Measurements from ENCODE around the gene TCERG1.
"Not testable (repeated sequence)": the region's sequence is repeated elsewhere in the genome, so short reads cannot be mapped to it uniquely, and the experiment has no call there.

Gene TCERG1

DNA sequence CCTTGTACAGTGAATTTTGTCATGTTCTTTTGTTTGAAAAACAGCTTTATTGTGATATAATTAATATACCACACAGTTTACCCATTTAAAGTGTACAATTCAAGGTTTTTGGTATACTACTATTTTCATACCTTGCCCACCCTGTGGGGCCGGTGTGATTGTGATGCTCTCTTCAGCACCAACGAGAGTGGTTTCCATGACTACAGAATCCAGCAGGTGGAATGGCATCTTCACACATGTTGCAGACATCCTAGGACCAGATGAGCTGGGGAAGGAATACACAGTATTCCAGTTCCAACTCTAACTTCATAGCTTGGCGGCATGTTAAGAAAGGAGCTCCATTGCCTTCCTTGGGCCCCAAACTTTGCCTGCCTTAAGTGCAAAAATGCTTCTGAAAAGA is 76.6 kb downstream of the TCERG1 start:
- DNase-seq = no peak

DNA sequence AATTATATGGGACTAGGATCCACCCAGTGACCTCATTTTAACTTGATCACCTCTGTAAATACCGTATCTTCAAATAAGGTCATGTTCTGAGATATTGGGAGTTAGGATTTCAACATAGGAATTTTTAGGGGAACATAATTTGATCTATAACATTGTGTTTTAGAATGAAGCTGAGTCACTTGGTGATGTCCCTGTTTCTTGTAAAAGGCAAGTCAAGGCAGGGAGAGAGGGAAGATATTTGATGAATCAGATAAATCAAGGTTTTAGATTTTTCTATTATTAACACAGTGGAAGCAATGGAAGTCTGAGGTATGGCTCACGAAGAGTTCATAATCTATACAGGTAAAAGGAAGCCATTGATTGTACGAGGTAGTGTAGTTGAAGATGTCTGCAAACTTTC is 80.7 kb downstream of the TCERG1 start:
- DNase-seq = no peak

DNA sequence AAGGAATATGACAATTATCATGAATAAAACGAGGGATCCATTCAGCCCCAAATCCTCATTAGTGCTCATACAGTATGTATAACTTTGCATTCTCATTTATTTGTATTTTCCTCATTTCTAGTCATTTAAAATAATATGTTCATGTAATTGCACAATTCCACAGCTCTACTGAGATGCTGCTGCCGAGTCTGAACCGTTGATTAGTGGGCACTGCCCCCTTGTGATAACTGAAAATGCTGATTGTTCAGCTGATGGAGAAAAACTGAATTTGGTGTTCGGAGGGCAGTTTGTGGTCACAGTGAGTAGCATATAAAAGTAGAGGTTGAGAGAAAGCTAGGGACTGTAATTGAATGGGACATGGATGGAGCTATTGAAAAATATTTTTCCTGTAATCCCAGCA is 81.1 kb downstream of the TCERG1 start:
- no peak for DNase-seq

DNA sequence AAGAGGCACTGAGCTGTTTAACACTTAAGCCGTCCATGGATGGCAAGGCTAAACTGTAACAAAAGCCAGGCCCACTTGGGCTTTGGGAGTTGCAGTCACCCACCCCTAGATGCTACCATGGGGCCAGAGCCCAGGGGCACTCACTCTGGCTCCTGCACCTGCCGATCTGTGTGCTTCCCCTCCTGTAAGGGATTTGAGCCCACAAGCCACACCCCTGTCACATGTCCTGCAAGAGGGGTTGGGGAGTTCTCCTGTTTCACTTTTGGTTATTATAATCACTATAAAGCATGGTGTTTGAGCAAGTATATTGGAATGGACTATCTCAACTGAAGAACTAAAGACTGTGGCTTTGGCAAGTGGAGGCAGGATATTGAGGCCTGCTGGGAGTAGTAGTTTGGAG is 82.9 kb downstream of the TCERG1 start:
- DNase-seq = no peak

DNA sequence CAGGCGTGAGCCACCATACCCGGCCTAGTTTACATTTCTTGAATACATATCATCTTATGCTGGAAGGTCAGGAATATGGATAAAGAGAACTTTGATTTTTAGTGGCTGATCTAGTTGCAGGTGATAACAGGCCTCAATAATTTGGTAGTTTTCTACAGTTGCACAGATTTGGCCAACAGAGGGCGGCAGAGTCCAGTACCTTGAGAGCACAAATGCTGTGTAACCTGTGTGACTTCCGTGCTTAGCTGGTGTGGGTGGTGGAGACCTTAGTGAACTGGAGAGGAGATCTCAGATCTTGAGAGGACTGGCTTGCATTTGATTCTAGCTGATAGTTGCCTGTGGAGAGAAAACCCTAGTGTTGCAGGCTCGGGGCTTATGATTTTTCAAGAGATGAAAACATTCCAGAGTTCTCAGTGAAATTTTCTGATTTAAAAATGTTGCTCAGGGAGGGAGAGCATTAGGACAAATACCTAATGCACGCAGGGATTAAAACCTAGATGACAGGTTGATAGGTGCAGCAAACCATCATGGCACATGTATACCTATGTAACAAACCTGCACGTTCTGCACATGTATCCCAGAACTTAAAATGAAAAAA is 86.2 kb downstream of the TCERG1 start:
- peak; percentile 59 for DNase-seq

DNA sequence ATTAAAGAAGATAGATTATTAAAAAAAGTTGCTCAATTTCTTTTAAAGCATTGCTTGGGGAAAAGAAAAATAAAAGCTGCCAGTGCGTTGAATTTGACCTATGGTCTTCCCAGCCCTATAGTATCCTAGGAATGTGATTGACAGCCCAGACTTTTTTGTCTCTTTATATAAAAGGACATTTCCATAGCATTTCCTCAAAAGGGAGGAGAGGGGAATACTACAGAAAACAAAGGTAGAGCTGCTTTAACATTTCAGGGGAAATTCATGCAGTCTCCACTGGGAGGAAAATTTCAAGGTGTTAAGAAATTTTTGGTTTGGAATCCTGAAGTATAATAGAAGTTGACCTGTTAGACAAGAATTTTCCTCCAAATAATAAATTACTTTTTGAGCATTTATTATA is 86.7 kb downstream of the TCERG1 start:
- no peak for DNase-seq

DNA sequence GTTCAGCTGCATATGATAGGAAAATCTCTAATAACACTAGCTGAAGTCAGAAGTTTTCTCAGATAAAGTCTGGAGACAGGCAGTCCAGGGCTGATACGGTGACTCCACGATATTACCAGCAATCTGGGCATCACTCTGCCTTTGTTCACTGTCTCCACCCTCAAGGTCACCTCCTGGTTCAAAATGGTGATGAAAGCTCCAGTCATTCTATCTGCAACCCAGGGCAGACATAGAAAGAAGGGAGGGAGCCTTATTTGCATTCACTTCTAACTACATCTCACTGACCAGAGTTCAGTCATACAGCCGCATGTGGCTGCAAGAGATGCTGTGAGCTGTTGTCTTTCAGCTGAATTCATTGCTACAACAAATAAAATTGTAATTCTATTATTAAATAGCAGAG is 91.3 kb downstream of the TCERG1 start:
- DNase-seq = no peak

DNA sequence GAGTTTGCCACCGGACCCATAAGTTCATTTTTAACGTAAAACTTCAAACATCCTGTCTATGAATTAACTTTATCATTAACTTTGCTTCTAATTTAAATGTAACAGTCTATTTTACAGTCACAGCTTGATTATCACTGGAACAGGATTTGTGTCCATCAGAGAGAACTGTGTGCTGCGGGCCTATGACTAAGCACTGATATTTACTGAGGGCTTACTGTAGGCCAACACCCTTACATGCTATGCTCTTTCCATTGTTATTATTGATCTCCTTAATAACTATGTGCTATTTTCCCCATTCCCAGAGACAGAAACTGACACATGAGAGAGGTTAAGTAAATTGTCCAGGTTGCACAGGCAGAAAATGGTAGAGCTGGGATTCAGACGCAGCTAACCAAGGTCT is 92.8 kb downstream of the TCERG1 start:
- no peak for DNase-seq

DNA sequence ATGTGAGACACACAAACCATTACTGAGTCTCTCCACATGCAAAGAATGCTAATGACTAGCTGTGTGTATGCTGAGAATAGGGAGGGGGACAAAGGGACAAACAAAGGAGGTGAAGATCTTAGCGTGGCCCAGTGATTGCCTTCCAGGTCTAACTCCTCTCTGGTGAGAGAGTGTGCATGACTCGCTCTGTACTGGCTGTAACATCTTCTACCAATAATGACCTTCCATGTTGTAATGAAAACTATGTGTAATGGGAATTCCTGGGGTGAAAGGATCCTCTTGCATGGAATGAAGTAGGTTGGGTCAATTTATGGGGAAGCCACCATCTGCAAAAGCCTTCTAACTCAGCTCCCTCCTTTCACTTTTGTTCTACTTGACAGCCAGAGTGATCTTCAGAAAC is 93.3 kb downstream of the TCERG1 start:
- DNase-seq = no peak

DNA sequence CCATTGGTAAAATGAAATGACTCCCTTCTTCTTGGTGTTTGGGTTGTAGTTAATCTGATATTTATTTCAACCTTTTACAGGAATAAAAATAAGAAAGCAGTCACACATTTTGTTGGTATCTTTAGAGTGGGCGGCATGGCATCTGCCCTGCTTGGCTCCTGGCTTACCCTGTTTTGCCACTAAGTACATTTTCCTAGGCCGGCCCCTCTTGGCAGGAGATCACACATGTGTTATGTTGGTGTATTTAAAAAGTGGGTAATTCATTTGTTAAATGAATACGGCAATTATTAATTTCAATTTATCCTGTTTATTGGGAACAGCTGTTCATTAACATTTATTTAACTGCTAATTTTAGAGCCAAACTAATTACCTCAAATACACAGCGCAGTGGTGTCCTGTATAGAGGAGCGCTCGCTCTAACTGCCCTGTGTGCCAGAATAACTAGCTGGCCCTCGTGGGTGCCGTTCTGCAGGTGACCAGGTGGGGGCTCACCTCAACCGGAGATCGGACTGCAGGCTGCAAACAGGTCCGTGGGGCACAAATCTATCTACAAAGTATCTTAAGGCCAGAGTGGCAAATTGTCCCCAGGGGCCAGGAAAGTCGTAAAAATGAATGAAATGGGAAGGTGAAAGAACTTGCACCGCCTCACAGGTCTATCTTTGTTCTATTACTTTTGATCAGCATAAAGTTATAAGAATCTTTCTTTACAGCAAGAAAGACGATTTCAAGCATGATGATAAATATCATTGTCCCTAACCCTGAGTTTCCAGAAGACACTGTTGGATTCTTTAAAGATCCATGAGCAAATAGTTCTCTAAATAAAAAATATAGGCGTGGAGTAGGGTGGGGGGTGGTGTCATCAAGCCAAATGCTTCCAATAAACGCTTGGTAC is 95.1 kb downstream of the TCERG1 start:
- DNase-seq = peak; percentile 42

DNA sequence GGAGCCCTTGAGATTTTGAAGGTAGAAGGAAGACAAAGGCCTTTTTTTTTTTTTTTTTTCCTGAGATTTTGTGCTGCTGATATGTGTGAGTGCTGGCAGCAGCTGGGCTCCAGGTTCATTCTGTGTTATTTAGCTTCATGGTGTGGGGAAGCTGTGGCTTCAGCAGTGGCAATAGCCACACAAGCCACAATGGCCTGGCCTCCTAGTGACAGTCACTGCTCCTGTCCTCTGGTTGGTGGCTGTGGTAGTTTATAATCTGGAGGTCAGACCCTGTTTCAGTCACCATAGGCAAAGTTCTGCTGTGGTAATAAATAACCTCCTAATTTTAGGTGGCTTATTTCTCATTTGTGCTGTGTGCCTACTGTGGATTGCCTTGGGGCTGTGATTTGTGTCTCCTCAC is 97.1 kb downstream of the TCERG1 start:
- no peak for DNase-seq

DNA sequence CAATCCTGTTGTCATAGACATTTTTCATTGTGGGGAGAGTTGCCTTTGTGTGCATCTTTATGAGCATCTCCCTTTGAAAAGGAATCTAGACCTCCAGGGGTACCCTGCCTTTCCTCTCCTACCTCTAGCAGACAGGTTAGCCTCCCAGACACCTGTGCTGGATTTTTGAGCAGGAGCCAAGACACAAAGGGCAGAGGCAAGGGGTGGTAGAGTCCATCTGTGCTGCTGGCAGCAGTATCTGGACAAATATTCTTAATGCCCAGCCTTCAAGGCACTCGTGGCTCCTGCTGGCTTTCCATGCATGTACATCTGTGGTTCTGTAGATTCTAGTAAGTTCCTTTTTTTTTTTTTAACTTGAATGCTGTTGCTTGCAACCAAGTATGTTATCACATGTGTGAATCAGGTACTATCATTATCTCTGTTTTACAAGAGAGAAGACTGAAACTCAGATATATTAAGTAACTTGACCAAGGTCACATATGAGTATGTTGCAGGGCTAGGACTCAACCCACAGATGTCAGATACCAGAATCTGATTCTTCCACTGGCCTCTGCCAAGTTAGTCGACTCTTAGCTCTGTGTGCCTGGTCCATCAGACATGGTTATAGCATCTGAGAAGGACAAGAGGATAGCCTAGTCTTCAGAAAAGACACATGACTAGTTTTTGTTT is 101.8 kb downstream of the TCERG1 start:
- DNase-seq = no peak

DNA sequence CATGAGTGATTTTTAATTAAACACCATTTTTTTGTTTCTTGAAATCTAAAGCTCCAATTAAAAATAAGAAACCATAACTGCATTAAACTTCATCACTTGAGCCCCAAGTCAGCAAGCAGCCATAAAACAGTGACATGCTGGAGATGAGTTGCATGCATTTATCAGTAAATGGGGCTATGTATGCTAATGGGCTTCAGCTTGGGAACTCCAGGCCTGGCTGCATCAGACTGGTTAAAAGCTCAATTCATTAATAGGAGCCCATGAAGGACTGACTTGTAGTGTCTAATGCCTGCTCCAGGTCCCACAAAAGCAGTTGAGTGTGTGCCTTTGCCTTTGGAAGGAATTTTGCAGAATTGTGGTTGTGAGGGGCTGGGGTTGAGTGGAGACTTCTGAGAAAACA is 102.5 kb downstream of the TCERG1 start:
- DNase-seq = no peak

DNA sequence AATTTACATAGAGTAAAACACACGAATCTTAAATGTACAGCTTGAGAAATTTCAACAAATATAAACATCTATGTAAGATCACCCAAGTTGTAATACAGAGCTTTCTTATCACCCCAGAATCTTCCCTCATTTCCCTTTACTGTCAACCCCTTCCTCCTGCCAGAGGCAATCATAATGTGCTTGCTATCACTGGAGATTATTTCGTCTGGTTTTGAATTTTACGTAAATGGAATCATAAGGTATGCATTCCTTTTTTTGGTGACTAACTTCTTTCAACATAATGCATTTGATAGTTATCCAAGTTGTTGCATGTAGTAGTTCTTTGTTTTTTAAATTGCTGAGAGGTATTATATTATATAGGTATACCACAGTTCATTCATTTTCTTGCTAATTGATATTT is 106.3 kb downstream of the TCERG1 start:
- DNase-seq = no peak

DNA sequence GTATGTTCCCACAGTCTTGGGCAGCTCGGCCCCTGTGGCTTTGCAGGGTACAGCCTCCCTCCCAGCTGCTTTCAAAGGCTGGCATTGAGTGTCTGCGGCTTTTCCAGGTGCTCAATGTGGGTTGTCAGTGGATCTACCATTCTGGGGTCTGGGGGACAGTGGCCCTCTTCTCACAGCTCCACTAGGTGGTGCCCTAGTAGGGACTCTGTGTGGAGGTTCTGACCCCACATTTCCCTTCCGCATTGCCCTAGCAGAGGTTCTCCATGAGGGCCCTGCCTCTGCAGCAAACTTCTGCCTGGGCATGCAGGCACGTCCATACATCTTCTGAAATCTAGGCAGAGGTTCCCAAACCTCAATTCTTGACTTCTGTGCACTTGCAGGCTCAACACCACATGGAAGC is 109.8 kb downstream of the TCERG1 start:
- DNase-seq = not testable (repeated sequence)

DNA sequence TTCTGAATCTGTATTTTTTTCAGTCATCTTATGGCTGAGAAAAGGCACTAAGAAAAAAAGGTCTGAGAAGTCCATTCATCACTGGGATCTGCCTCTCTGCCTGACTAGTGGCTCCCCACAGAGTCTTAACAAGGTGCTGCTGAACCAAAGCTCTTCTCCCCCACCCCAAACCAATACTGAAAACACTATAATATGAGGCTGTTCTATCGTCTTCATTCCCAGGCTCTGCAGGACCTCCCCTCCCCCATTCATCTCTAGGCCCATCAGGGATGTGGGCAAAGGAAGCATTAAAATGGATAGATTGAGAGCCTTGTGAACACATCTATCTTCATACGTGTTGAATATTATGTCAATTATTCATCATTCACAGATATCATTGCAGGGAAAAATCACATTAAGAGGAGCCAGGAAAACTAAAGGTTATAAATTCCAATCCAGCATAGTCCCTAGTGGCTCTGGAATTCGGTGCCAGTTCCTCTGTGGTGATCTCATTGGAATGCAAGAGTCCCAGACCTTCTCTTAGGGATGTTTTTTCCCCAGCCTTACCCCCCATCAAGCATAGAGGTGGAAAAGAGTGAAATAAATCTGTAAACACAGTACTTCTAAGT is 113.2 kb downstream of the TCERG1 start:
- DNase-seq = no peak
